CD4-positive, alpha-beta T cell treated with Interferon gamma for 1 hour (primary cell): Measurements from ENCODE around the gene TAAR5.
"Not testable (repeated sequence)": the region's sequence is repeated elsewhere in the genome, so short reads cannot be mapped to it uniquely, and the experiment has no call there.

Source experiments
- DNase-seq: peaks from one replicate; pipeline ENCODE4 v3.0.0-alpha.2; 2020

TAAR5 gene, protein sequence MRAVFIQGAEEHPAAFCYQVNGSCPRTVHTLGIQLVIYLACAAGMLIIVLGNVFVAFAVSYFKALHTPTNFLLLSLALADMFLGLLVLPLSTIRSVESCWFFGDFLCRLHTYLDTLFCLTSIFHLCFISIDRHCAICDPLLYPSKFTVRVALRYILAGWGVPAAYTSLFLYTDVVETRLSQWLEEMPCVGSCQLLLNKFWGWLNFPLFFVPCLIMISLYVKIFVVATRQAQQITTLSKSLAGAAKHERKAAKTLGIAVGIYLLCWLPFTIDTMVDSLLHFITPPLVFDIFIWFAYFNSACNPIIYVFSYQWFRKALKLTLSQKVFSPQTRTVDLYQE

DNA sequence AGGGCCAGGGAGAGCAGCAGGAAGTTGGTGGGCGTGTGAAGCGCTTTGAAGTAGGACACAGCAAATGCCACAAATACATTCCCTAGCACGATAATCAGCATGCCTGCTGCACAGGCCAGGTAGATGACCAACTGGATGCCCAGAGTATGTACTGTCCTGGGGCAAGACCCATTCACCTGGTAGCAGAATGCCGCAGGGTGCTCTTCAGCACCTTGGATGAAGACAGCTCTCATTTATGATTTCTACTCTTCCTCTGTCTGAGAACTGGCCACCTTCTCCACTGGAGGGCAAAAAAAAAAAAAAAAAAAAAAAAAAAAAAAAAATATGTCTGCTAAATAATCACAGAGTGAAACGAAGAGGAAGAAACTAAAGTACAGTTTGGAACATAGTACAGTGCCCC lies at the start of gene TAAR5:
TAAR5 (minus strand) TSS at position 288 of the 400 bp plus-strand sequence; CDS start at position 233, 55 bp downstream.
- no peak for DNase-seq

DNA sequence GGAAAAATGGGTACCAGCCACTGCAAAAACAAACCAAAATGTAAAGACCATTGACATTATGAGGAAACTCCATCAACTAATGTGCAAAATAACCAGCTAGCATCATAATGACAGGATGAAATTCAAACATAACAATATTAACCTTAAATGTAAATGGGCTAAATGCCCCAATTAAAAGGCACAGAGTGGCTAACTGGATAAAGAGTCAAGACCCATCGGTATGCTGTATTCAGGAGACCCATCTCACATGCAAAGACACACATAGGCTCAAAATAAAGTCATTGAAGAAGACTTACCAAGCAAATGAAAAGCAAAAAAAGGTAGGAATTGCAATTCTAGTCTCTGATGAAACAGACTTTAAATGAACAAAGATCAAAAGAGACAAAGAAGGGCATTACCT lies 47.6 kb upstream of the TAAR5 start:
- not testable (repeated sequence) for DNase-seq

DNA sequence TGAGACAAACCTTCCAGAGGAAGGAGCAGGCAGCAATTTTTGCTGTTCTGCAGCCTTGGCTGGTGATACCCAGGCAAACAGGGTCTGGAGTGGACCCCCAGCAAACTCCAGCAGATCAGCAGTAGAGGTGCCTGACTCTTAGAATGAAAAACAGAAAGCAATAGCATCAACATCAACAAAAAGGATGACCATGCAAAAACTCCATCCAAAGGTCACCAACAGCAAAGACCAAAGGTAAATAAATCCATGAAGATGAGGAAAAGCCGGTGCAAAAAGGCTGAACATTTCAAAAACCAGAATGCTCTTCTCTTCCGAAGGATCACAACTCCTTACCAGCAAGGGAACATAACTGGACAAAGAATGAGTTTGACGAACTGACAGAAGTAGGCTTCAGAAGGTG lies 46.4 kb upstream of the TAAR5 start:
- not testable (repeated sequence) for DNase-seq

DNA sequence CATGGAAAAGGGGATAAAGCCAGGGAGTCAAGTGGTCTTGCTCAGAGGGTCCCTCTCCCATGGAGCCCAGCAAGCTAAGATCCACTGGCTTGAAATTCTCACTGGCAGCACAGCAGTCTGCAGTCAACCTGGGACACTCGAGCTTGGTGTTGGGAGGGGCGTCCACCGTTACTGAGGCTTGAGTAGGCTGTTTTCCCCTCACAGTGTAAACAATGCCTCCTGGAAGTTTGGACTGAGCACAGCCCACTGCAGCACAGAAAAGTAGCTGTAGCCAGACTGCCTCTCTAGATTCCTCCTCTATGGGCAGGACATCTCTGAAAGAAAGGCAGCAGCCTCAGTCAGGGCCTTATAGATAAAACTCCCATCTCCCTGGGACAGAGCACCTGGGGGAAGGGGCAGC lies 45.7 kb upstream of the TAAR5 start:
- DNase-seq = not testable (repeated sequence)

DNA sequence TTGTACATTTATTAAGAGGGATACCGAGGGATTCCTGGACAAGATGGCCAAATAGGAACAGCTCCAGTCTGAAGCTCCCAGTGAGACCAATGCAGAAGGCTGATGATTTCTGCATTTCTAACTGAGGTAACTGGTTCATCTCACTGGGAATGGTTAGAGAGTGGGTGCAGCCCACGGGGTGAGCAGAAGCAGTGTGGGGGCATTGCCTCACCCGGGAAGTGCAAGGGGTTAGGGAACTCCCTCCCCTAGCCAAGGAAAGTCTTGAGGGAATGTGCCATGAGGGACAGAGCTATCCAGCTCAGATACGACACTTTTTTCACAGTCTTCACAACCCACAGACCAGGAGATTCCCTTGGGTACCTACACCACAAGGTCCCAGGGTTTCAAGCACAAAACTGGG lies 45.3 kb upstream of the TAAR5 start:
- no peak for DNase-seq

DNA sequence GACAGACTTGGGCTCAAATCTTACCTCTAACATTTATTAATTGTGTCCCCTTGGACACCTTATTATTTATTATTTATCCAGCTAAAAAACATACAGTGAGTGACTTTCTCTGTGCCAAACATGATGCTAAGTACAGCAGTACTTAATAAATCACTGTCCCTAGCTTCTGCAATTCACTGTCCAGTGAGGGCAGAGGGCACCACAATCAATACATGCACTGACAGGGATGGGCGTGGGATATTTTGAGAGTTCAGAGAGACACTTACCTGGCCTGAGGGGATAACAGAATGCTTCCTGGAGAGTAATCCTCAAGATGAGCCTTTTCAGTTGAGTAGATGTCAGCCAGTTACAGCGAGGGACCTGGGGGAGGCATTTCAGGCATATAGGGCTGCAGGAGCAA lies 43.8 kb upstream of the TAAR5 start:
- no peak for DNase-seq

DNA sequence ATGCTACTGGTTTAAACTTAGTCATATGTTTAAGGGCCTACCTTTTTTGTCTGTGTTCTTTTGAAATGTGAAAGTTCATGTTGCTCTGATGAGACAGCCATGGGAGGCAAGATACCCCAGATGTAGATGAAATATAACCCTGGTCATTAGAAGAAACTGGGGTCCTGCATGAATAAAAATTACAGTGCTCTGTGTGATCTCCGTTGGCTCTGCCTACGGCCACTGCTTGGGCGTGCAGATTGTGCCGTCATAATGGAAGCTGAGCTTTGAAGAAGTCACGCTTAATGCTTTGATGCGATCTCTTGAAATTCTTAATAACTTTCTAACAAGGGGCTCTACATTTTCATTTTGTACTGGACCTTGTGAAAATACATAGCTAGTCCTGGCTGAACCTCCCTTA lies 34.6 kb upstream of the TAAR5 start, which contains the start of gene TAAR2:
TAAR2 (minus strand) TSS at position 101 of the 400 bp plus-strand sequence; CDS start at position 101, 0 bp downstream.
- DNase-seq = no peak

DNA sequence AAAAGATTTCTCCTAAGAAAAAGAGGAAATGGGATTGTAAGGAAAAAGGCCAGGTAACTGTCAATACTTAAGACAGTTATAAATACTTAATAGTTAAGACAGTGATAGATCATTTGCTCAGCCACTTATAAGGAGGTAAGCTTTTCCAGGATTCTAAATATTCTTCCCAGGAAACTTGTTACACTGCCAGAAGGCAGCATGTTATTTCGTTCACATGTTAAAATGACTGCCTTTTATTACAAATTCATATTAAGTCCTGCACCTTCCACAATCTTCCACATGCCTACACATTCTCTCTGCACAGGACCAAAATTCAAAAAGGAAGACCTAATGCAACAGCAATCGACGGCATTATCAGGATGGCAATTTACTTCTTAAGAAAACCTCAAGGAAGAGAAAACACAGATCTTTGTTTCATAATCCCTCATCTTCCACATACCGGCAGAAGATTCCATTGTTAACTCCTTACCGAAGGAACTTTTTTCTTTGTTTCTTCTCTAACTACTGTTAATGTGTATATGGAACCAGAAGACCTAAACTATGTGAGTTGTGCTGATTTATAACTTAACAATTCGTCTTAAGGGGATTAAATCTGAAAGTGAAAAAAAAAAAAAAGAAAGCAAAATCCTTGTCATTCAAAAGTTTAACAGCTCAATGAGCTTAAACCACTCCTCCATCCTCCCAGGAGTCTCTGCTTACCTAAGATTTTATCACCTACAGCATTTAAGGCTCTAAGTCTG lies 33.7 kb upstream of the TAAR5 start:
- no peak for DNase-seq

DNA sequence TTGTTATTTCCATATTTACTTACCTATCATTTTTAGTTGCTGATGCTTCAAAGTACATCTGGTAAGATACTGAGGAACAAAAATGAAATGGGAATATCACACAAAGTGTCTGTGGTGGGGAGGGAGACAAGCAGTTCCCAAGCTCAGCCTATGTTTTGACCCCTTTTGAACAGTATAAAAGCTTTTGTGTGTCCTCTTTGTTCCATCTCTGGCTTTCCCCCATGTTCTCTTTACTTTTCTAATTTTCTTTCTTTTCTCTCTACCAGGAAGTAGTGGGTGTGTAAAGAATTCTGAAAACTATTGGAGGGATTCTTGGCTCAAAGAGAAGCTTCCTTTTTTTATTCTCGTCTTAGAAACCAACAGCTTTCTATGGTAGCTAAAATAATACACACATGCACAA lies 27.1 kb upstream of the TAAR5 start:
- no peak for DNase-seq

DNA sequence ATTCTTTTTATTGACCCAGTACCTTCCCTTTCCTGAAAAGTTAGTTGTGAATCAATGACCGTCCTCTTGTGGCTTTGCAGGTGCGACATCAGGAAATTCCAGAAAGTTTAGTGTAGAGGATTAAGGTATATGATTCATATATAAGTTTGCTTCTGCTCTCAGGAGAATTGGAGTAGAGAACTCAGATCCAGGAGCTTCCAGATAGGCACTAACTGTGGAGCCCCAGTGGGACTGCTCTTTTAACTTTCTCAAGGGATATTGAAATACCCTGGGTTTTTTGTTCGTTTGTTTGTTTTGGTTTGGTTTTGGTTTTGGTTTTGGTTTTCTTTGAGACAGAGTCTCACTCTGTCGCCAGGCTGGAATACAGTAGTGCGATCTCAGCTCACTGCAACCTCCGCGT lies 25.0 kb upstream of the TAAR5 start:
- DNase-seq = no peak

DNA sequence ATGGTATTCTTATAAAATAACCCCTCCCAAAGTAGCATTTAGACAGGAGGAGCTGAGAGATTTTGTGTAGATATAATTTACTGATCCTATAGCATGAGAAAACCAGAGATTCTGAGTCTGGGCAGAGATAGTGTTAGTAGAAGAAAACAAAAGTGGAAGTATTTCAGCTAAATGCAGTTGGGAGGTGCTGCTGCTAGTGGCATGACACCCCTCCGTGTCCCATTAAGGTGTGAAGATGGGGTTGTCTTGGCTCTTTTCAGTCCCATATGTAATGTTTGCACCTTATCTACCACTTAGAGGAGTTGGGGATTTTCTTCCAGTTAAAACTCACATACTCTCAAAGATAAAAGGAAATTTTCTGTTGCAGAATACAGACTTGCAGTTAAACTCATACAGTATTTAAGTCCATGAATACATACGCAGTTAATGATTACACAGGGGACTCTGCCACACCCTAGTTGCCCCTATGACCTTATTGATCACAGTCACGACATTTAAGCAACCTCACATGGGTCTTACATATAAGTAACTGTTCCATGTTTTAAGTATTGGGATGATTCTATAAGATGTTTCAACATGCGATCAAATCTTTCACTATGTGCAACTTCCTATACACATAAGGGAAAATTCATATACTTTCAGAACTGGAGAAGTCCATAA lies 23.0 kb upstream of the TAAR5 start:
- DNase-seq = no peak

DNA sequence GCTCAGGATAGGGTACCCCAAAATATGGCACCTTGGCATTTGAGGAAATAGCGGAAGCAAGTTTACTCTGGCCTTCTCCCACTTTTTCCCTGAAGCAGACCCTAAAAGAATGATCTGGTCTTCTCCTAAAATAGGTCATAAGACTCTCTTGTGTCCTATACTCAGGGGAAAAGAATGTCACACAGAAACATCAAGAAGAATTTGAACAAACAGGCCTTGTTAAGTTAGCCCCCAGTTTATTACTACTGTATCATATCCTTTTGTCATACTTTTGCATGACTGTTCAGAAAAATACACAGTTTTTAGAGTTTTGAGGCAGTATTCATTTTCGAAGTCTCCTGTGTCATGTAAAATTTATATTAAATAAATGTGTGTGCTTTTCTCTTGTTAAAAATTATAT lies 22.1 kb upstream of the TAAR5 start:
- DNase-seq = no peak

DNA sequence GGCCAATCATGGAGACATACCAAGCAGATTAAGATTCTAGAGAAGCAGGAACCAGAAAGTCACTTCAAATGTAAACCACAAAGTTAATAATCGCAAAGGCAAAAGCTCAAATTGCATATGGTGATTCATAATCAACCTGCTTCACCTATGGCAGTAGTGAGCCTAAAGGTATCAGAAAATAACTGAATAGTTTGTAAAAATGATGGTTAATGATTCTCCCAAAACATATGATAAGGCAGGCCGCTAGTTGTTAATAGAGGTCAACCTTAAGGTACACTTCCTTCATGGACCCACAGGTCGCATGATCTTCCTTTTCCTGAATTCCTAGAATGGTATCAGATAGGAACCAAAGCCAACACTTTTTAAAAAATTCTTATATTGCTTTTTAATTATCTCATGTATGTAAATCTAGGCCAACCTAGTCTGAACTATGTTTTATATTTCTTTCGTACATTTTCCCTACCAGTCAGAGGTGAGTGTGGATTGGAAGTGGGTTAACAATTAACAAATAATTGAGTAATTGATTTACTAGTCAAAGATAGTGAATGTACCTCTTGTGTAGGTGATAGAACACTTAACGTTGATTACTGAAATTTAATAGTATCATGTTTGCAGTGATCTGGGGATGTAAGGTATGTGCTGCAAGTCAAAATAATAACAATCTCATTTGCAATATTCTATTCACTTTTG lies 18.1 kb upstream of the TAAR5 start:
- DNase-seq = no peak

DNA sequence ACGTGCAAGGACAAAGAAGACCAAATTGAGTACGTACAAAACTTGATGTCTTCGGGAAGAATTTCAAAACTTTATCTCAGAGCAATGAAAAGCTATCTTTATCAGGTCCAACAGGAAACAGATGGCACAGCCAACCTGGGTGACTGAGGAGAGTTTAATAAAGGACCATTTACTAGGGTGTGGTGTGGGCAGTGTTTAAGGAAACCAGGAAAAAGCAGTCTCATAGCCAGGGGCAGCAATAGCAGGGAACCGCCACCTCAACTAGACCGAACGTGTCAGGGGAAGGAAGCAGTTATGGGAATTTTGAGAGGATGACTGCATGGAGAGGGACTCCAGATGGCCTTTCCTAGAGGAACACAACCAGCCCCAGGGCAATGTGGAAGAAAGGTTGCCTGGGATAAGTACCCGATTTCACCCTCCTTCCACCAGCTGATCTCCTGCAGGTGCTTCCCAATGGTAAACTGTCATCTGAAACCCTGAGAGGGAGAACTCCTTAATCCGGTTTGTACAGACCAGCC lies 15.2 kb upstream of the TAAR5 start:
- no peak for DNase-seq

DNA sequence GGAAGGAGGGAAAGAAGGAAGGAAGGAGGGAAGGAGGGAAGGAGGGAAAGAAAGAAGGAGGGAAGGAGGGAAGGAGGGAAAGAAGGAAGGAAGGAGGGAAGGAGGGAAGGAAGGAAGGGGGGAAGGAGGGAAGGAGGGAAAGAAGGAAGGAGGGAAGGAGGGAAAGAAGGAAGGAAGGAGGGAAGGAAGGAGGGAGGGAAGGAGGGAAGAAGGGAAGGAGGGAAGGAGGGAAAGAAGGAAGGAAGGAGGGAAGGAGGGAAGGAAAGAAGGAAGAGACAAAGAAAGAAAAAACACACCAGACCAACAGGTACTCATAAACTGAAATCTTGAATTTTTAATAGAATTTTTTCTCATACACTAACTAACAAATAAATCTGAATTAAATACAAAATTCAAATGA lies 11.4 kb upstream of the TAAR5 start:
- not testable (repeated sequence) for DNase-seq

DNA sequence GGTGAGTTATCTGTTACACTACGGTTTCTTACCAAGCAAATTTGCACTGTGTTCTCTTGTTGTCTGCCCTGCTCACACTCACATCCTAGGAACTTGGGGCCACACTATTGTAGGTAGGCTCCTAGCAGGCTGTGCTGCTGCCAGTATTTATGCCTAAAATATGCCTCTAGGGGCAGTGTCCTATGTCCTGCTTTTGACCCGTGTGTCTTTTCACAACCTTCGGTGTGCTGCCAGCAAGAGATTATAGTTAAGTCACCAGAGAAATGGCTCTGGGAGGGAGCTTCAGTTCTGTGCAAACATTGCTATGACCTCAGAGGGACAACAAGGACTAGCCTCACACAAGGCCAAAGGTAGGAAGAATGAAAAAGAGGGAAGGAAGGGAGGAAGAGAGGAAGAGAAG lies 8.9 kb upstream of the TAAR5 start:
- no peak for DNase-seq

DNA sequence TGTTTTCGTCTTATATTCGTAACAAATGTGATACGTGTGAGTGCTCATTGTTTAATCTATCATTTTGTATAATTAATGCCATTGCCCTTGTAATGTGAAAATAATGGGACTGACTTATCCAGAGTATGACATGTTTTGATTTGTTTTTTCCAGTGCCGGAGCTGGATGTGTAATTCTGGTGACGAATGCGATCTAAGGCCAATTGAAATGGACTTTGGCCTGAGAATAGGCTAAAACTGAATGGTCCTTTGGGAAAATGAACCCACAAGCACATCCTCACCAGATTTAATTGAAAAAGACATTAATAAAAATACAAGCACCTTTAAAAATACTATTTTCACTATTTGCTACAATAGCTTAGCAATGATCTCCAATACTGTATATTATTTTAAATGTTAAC lies 6.7 kb upstream of the TAAR5 start:
- DNase-seq = no peak

DNA sequence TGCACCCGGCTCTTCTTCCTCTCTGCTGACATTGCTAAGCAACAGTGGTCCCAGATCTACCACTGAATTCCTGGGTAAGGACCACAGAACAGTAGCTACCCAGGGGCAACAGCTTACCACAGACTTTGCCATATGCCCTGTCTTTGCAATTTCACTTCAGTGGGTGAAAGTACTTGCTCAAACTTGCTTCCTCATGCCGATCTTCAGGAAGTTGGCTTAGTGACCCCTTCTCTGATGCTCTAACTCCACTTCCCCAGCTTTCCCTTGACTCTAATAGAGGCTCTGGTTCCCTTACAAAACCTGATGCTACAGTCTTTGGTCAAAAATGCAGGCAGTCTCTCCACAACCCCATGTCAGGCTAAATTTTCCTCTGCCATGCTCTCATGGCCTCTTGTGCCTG lies 3.3 kb upstream of the TAAR5 start:
- DNase-seq = no peak

DNA sequence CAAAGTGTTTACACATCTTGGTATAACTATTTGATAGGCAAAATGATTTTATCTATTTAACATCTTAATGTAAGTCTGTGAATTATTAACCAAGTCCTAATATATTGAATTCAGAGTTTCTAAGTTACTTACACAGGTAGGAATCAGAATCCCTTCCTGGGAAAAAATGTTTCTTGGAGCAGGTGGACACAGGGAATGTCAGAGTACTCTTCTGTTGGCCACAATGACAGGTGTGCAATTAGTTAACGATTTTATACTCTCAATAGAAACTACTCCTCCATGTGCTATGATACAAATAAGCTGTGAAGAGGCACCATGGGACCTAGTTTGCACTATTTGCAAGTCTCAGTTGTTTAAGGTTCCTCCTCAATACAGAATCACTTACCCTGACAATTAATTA lies 821 bp upstream of the TAAR5 start:
- DNase-seq = no peak

DNA sequence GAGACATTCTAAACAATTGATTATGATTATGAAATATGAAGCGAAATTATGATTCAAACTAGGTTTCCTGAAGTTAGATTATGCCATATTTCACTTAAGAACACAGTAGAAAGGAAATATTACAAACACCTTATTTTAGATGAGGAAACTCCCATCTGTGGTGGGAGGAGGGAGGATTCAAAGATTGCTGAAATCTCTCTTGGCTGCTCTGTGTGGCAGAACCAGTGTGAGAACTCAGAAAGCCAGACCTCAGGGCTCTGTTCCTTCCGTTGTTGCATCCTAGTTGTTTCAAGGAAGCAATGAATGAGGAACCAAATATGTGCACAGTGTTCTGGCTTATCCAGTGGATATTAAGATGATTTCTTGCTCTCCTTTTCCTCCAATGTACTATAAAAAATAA lies 2.1 kb downstream of the TAAR5 start:
- peak; percentile 5 for DNase-seq

DNA sequence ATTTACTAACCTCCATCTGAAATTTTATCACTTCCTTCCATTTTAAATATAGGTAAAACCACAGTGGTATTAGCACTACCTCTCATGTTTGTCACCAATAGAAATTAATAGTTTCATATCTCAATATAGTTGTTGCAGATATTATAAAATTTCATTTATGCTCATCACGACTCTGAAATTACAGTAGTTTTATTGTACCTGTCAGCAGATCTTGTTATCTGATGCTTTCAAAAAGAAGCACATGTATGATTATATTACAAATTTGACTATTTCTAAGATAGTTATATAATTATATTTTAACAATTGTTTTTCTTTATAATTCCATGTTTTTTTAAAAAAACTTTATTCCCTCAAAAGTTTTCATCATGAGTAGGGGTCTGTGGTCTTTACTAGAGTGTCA lies 4.8 kb downstream of the TAAR5 start:
- no peak for DNase-seq

DNA sequence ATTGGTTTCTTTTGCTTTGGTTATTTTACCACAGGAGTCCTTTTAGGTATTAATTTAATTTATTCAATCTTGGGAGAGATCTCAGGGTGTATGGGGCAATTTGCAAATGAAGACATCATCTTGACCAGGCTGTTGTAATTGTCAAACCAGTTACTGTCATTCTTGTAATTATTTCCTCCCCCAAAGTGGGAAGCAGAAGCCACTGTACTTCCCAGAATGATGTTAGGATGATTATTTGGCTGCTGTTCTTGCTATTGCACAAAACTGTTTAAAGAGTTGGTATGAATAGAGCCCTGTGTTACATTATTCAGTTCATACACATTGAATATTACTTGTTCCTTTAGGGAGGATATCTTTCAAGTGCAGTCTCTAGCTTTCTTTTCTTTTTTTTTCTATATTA lies 17.8 kb downstream of the TAAR5 start:
- no peak for DNase-seq

DNA sequence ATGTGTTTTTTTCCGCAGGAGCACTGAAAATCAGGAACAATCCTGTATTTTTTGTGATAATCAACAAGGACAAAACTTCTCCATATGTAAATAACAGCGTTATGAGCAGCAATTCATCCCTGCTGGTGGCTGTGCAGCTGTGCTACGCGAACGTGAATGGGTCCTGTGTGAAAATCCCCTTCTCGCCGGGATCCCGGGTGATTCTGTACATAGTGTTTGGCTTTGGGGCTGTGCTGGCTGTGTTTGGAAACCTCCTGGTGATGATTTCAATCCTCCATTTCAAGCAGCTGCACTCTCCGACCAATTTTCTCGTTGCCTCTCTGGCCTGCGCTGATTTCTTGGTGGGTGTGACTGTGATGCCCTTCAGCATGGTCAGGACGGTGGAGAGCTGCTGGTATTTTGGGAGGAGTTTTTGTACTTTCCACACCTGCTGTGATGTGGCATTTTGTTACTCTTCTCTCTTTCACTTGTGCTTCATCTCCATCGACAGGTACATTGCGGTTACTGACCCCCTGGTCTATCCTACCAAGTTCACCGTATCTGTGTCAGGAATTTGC lies 19.2 kb downstream of the TAAR5 start, which contains the start of gene TAAR6:
TAAR6 (plus strand) TSS at position 102 of the 557 bp plus-strand sequence; CDS start at position 102, 0 bp downstream.
- no peak for DNase-seq
